Stomach (tissue), 4 donors: ENCODE results near the gene CERK.

Source experiments
- POLR2AphosphoS5 ChIP-seq, 3 donors: sonication (generic); formaldehyde crosslinking; IDR thresholded peaks; one replicate each; pipeline ENCODE4 v1.6.1; 2016; ENCODE audit warnings: antibody characterized with exemption in 3 of 3
- TF ChIP-seq, protein P1 (sequence below), 7 experiments: fragments of 450-650 bp in 4 of 7; fragments of 200-600 bp in 3 of 7; sonication (generic) in 3 of 7; IDR thresholded peaks; one replicate each; pipeline ENCODE4 v1.5.1; 2016 to 2019; ENCODE audit warnings: antibody characterized with exemption in 7 of 7, control low read depth in 2 of 7, mild to moderate bottlenecking in 1 of 7

DNA sequence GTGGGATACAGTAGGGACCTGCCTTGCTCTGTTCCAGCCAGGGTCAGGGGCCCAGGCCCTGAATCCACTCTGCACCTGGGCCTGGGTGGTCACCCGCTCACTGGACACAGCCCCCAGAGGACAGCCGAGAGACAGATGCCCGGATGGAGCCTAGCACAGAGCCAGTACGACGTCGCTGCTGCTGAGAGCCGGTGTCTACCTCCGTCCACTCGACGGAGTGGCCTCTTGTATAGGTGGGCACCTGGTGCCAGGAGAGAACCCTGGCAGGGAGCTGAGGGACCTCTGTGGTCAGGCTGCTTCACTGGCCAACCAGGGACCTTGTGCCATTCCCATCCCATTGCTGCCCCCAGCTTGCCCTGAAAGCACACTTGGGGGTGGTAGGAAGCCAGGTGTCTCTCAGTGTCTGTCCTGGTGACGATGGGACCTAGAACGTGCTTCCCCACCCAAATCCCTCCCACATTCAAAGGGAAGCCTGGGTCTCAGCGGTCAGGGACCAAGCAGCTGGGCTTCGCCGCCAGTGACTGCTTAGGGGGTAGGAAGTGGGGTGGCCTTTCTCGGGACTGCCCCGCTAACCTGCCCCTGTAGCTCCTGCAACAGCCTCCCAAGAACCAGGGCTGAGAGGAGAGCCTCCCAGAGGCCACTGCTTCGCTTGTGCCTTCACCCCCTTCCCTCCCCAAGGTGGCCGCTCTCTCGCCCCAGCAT lies 10.3 kb upstream of the CERK start:
- TF ChIP-seq, protein P1, sequence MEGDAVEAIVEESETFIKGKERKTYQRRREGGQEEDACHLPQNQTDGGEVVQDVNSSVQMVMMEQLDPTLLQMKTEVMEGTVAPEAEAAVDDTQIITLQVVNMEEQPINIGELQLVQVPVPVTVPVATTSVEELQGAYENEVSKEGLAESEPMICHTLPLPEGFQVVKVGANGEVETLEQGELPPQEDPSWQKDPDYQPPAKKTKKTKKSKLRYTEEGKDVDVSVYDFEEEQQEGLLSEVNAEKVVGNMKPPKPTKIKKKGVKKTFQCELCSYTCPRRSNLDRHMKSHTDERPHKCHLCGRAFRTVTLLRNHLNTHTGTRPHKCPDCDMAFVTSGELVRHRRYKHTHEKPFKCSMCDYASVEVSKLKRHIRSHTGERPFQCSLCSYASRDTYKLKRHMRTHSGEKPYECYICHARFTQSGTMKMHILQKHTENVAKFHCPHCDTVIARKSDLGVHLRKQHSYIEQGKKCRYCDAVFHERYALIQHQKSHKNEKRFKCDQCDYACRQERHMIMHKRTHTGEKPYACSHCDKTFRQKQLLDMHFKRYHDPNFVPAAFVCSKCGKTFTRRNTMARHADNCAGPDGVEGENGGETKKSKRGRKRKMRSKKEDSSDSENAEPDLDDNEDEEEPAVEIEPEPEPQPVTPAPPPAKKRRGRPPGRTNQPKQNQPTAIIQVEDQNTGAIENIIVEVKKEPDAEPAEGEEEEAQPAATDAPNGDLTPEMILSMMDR (IDR thresholded peaks at IDR 0.05): no peak
- no peak for TF ChIP-seq POLR2AphosphoS5 (IDR thresholded peaks at IDR 0.05)
